Lower leg skin (tissue), 3 donors: ENCODE results near the gene CABP7.

Experiments used
- CTCF ChIP-seq, 3 donors: fragments of 450-650 bp; IDR thresholded peaks; one replicate each; pipeline ENCODE4 v1.5.1; 2016; ENCODE audit warnings: antibody characterized with exemption in 3 of 3, mild to moderate bottlenecking in 3 of 3, moderate library complexity in 2 of 3
- POLR2A ChIP-seq, 2 donors: fragments of 450-650 bp; IDR thresholded peaks; one replicate each; pipeline ENCODE4 v1.6.1; 2016 to 2017; ENCODE audit warnings: antibody characterized with exemption in 2 of 2, mild to moderate bottlenecking in 1 of 2, moderate library complexity in 1 of 2

GRCh38 chr22:29755889-29756288, 36.1 kb downstream of the CABP7 start:
- no peak for TF ChIP-seq CTCF (IDR thresholded peaks at IDR 0.05)
- TF ChIP-seq POLR2A (IDR thresholded peaks at IDR 0.05): no peak
